OCI-LY3 (cell line): ENCODE data around the gene AFAP1.

ENCODE experiments used
- H2AFZ ChIP-seq: fragments of 200-600, 300-600 bp; shearing (Covaris generic); 2 replicates; pipeline ENCODE4 v1.6.0; 2014; ENCODE audit warnings: antibody characterized with exemption, low read depth, low read length
- H3K27ac ChIP-seq: fragments of 200-600, 300-600 bp; sonication (generic); 2 replicates; pipeline ENCODE4 v1.5.1; 2014; ENCODE audit warnings: mild to moderate bottlenecking, low read length, moderate library complexity, mixed read lengths
- H3K27me3 ChIP-seq: fragments of 200-600, 300-600 bp; sonication (generic); 2 replicates; pipeline ENCODE4 v1.6.1; 2014; ENCODE audit warnings: low read depth, low read length, mixed read lengths
- H3K36me3 ChIP-seq: fragments of 200-600, 300-600 bp; sonication (generic); replicated peaks from 2 replicates; pipeline ENCODE3; 2014; ENCODE audit warnings: low read depth, low read length, mixed read lengths
- H3K4me1 ChIP-seq: fragments of 300-600, 200-600 bp; sonication (generic); 2 replicates; pipeline ENCODE4 v1.6.1; 2014; ENCODE audit warnings: low read length, mixed read lengths
- H3K4me2 ChIP-seq: fragments of 200-600, 300-600 bp; sonication (generic); 2 replicates; pipeline ENCODE4 v1.6.1; 2014; ENCODE audit warnings: low read length, mixed read lengths
- H3K4me3 ChIP-seq: fragments of 300-600, 200-600 bp; sonication (generic); 2 replicates; pipeline ENCODE4 v1.5.1; 2014; ENCODE audit warnings: antibody characterized with exemption, mild to moderate bottlenecking, low read length, moderate library complexity
- H3K79me2 ChIP-seq: fragments of 300-600, 200-600 bp; shearing (Covaris generic); 2 replicates; pipeline ENCODE4 v1.6.1; 2014; ENCODE audit warnings: mild to moderate bottlenecking, low read length, mixed read lengths
- H3K9ac ChIP-seq: fragments of 300-600, 200-600 bp; shearing (Covaris generic); 2 replicates; pipeline ENCODE4 v1.6.0; 2014; ENCODE audit warnings: mild to moderate bottlenecking, low read length, moderate library complexity
- H3K9me3 ChIP-seq: fragments of 200-600, 300-600 bp; shearing (Covaris generic); 2 replicates; pipeline ENCODE4 v1.6.1; 2014; ENCODE audit warnings: low read length, mixed read lengths; ENCODE audit not compliant: insufficient read depth
- H4K20me1 ChIP-seq: fragments of 200-600, 300-600 bp; sonication (generic); 2 replicates; pipeline ENCODE4 v1.6.1; 2016; ENCODE audit warnings: low read length, mixed read lengths; ENCODE audit not compliant: insufficient read depth
- CTCF ChIP-seq: fragments of 200-600, 300-600 bp; sonication (generic); IDR thresholded peaks from 2 replicates; pipeline ENCODE4 v1.5.1; 2014; ENCODE audit warnings: antibody characterized with exemption, low read length, low read depth
- EZH2phosphoT487 ChIP-seq: fragments of 200-600 bp; shearing (Covaris generic); IDR thresholded peaks from 2 replicates; pipeline ENCODE4 v1.6.1; 2018; ENCODE audit warnings: antibody characterized with exemption, mixed run types, low read depth

AFAP1 gene

DNA sequence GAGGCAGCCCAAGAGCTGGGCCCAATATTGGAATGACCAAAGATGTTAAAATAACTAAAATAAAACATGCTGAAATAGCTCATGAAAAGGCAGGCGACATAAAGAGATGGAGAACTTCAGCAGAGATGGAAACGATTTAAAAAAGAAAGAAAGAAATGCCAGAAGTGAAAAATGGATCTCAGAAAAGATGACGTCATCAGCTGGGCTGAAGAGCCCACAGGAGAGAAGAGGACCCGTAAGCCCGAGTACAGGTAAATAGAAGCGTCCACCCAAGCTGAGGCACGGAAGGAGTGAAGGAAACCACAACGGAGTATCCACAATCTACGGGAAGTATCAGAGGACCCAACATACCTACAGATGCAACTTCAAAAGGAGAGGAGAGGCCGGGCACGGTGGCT lies 112.8 kb downstream of the AFAP1 start:
- Histone ChIP-seq H3K4me1 (no peaks in the 10 kb centered on the region), H3K9ac (no peak overlapping the region), H4K20me1 (no peaks in the 10 kb centered on the region), H2AFZ (no peak overlapping the region), H3K27me3 (peaks cover 11% of the 10 kb centered on the region; the same call in 1 of the 2 replicates), H3K9me3 (no peaks in the 10 kb centered on the region), H3K4me3 (no peak overlapping the region), H3K79me2 (no peaks in the 10 kb centered on the region), H3K4me2 (no peak overlapping the region), H3K27ac (no peak overlapping the region), H3K36me3 (no peaks in the 10 kb centered on the region)
- TF ChIP-seq EZH2phosphoT487 (no peak), CTCF (no peak)

DNA sequence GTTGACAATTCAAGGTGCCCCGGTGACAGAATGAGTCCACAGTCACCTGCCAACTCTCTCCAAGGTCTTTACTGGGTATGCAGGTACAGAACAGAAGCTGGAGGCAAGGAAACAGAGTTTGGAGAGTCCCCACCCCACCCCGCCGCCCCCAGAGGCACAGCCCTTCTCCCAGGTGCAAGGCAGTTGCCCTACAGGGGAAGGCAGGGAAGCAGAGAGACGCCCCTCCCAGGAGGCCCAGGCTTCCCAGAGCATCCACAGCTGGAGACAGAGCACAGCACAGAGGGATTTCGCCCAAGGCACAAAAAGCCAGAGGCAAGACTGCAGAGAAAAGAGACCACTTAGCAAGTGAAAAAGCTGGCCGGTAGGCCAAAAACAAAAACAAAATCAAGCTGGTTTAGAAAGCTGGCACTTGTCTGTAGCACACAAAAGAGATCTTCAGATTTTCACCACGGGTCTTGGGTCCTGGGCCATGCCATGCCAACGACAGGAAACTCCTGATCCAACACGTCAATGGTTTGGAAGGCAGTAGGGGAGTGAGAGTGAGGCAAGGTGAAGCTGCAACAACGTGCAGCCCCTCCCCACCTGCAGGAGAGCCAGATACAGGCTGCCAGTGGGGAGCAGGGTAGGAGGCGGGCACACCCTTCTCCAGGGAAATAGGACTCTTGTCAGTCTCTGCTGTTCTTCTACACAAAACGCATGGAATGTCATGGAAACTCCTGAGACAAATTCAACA lies 113.3 kb downstream of the AFAP1 start:
- no peaks in the 10 kb centered on the region for H3K9me3 ChIP-seq
- H3K27ac ChIP-seq = no peak overlapping the region
- H4K20me1 ChIP-seq = no peaks in the 10 kb centered on the region
- no peak overlapping the region for H2AFZ ChIP-seq
- no peak overlapping the region for H3K4me2 ChIP-seq
- H3K36me3 ChIP-seq = no peaks in the 10 kb centered on the region
- no peaks in the 10 kb centered on the region for H3K79me2 ChIP-seq
- H3K4me3 ChIP-seq = no peak overlapping the region
- no peaks in the 10 kb centered on the region for H3K4me1 ChIP-seq
- no peak overlapping the region for H3K9ac ChIP-seq
- H3K27me3 ChIP-seq = peaks cover 8% of the 10 kb centered on the region; the same call in 1 of the 2 replicates
- TF ChIP-seq EZH2phosphoT487 (no peak), CTCF (no peak)

GRCh38 chr4:7824218-7824617 lies 115.4 kb downstream of the AFAP1 start:
- no peak overlapping the region for H2AFZ ChIP-seq
- no peaks in the 10 kb centered on the region for H4K20me1 ChIP-seq
- no peak overlapping the region for H3K4me3 ChIP-seq
- no peak overlapping the region for H3K4me2 ChIP-seq
- no peaks in the 10 kb centered on the region for H3K9me3 ChIP-seq
- H3K27ac ChIP-seq = no peak overlapping the region
- H3K4me1 ChIP-seq = no peaks in the 10 kb centered on the region
- H3K79me2 ChIP-seq = no peaks in the 10 kb centered on the region
- H3K9ac ChIP-seq = no peak overlapping the region
- H3K36me3 ChIP-seq = no peaks in the 10 kb centered on the region
- TF ChIP-seq EZH2phosphoT487 (no peak), CTCF (no peak)
- 0 out of 2 replicates have a peak, but pooled peaks cover 7% of the 10 kb centered on the region for H3K27me3 ChIP-seq

- H4K20me1 ChIP-seq = no peaks in the 10 kb centered on the region
- no peak overlapping the region for H3K4me3 ChIP-seq
- no peaks in the 10 kb centered on the region for H3K4me1 ChIP-seq
- 0 out of 2 replicates have a peak, but pooled peaks cover 12% of the 10 kb centered on the region for H3K27me3 ChIP-seq
- no peak for TF ChIP-seq EZH2phosphoT487
- no peak for TF ChIP-seq CTCF
- no peaks in the 10 kb centered on the region for H3K79me2 ChIP-seq
- no peaks in the 10 kb centered on the region for H3K36me3 ChIP-seq
- no peak overlapping the region for H2AFZ ChIP-seq
- no peak overlapping the region for H3K9ac ChIP-seq
- H3K27ac ChIP-seq = no peak overlapping the region
- H3K4me2 ChIP-seq = no peak overlapping the region
- no peaks in the 10 kb centered on the region for H3K9me3 ChIP-seq
Measured at GRCh38 chr4:7823416-7823824, 116.2 kb downstream of the AFAP1 start.
